MM.1S (cell line): ENCODE data around the gene EID3.

Source experiments
- EZH2phosphoT487 ChIP-seq: fragments of 300-600 bp; sonication (generic); IDR thresholded peaks from 2 replicates; pipeline ENCODE4 v1.6.1; 2018; ENCODE audit warnings: antibody characterized with exemption, low read length
- TF ChIP-seq, protein P1 (sequence below): fragments of 300-600 bp; sonication (generic); IDR thresholded peaks from 2 replicates; pipeline ENCODE4 v1.5.1; 2016; ENCODE audit warnings: antibody characterized with exemption, low read length, mixed read lengths

GRCh38 chr12:104263026-104263425 is 40.5 kb upstream of the EID3 start:
- TF ChIP-seq, protein P1, sequence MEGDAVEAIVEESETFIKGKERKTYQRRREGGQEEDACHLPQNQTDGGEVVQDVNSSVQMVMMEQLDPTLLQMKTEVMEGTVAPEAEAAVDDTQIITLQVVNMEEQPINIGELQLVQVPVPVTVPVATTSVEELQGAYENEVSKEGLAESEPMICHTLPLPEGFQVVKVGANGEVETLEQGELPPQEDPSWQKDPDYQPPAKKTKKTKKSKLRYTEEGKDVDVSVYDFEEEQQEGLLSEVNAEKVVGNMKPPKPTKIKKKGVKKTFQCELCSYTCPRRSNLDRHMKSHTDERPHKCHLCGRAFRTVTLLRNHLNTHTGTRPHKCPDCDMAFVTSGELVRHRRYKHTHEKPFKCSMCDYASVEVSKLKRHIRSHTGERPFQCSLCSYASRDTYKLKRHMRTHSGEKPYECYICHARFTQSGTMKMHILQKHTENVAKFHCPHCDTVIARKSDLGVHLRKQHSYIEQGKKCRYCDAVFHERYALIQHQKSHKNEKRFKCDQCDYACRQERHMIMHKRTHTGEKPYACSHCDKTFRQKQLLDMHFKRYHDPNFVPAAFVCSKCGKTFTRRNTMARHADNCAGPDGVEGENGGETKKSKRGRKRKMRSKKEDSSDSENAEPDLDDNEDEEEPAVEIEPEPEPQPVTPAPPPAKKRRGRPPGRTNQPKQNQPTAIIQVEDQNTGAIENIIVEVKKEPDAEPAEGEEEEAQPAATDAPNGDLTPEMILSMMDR = no peak
- TF ChIP-seq EZH2phosphoT487 = no peak
